Measurements from ENCODE around the gene COA3.
"Not testable (repeated sequence)": the region's sequence is repeated elsewhere in the genome, so short reads cannot be mapped to it uniquely, and the experiment has no call there.

The COA3 gene

GRCh38 chr17:42780851-42781638 is 17.5 kb downstream of the COA3 start:
- peak in 1 of 2 experiments; percentile 33 for DNase-seq

- peak in 1 of 2 experiments; percentile 26 for DNase-seq
These were observed 18.3 kb downstream of the COA3 start, which contains the start of gene WNK4 for GRCh38 chr17:42779936-42780850. Gene WNK4 (plus strand): TSS chr17:42780610. CDS start chr17:42780699, 89 bp downstream.

GRCh38 chr17:42779304-42779935 is 19.1 kb downstream of the COA3 start:
- DNase-seq, result no peak

- no peak for DNase-seq
These were observed 19.9 kb downstream of the COA3 start for GRCh38 chr17:42778570-42778969.

GRCh38 chr17:42775534-42776098 is 22.9 kb downstream of the COA3 start:
- no peak for DNase-seq

GRCh38 chr17:42774066-42774745 is 24.3 kb downstream of the COA3 start:
- DNase-seq, result no peak

- DNase-seq, result peak; percentile 84
These were observed 25.0 kb downstream of the COA3 start, which contains the start of gene VPS25 for GRCh38 chr17:42773290-42774035. Gene VPS25 (plus strand): TSS chr17:42773449. CDS start chr17:42773476, 27 bp downstream.

GRCh38 chr17:42772945-42773289 is 25.6 kb downstream of the COA3 start:
- no peak for DNase-seq

- not testable (repeated sequence) for DNase-seq
These were observed 28.5 kb downstream of the COA3 start for GRCh38 chr17:42769964-42770363.

GRCh38 chr17:42768006-42768405 is 30.5 kb downstream of the COA3 start:
- not testable (repeated sequence) for DNase-seq

GRCh38 chr17:42767512-42767911 is 31.0 kb downstream of the COA3 start:
- no peak for DNase-seq

- DNase-seq, result no peak
These were observed 32.4 kb downstream of the COA3 start for GRCh38 chr17:42766124-42766523.

GRCh38 chr17:42761638-42762037 is 36.9 kb downstream of the COA3 start:
- DNase-seq, result no peak

- DNase-seq, result peak in 1 of 2 experiments; percentile 31
These were observed 37.6 kb downstream of the COA3 start, which contains the start of gene RAMP2 for GRCh38 chr17:42760652-42761581. Gene RAMP2 (plus strand): TSS chr17:42761227. CDS start chr17:42761262, 35 bp downstream.

GRCh38 chr17:42759982-42760651 is 38.4 kb downstream of the COA3 start:
- peak in 1 of 2 experiments; percentile 19 for DNase-seq

GRCh38 chr17:42754782-42755181 is 43.7 kb downstream of the COA3 start:
- DNase-seq, result no peak

- DNase-seq, result no peak
These were observed 46.9 kb downstream of the COA3 start for GRCh38 chr17:42751628-42752027.

- no peak for DNase-seq
These were observed 47.7 kb downstream of the COA3 start for GRCh38 chr17:42750739-42751344.
